HCT116 (cell line): Measurements from ENCODE around the gene CATSPERE. TPM values are rescaled to one million over a fixed set of nuclear protein-coding genes. Genes with fewer than 3 reads are reported as not detected.

ENCODE experiments used
- ATAC-seq: fragments of 200-7000 bp; cut with Tn5 transposase; 2 replicates; pipeline ENCODE4 v1.9.1; 2020; ENCODE audit warnings: mild to moderate bottlenecking, moderate library complexity
- BruUV-seq: library from RNA; stranded (reverse); fragments of 400-500 nt; replicated peaks from 2 replicates; lab custom pipeline; 2021; lab: Mats Ljungman, UMichigan
- CTCF ChIA-PET: fragments of 300-600 bp; sonication (Branson Sonifier 250); formaldehyde crosslinking; loops from one replicate; lab custom pipeline; 2021; ENCODE audit warnings: antibody characterized with exemption; lab: Charles Lee
- POLR2A ChIA-PET: fragments of 300-600, 350-600 bp; sonication (Branson Sonifier 250); formaldehyde crosslinking; loops from one replicate; lab custom pipeline; 2021; ENCODE audit warnings: antibody characterized with exemption; lab: Charles Lee
- RAD21 ChIA-PET, 2 experiments: fragments of 300-600 bp; sonication (Branson Sonifier 250); formaldehyde crosslinking; loops; one replicate each; lab custom pipeline; 2023; ENCODE audit warnings: low total read pairs in 2 of 2; ENCODE audit not compliant: uncharacterized antibody in 2 of 2, unreplicated experiment in 2 of 2, low non-redundant PET in 1 of 2; lab: Charles Lee
- DNase-seq: peaks from one replicate; pipeline ENCODE4 v3.0.0-alpha.2; 2010; ENCODE audit warnings: low read depth, low spot score
- H2AFZ ChIP-seq: fragments of 200-600 bp; shearing (Covaris generic), sonication (generic); 2 replicates; pipeline ENCODE4 v1.6.1; 2017; ENCODE audit warnings: low read depth, mixed run types, mixed read lengths, antibody characterized with exemption, low read length; ENCODE audit not compliant: poor library complexity, severe bottlenecking
- H3K27ac ChIP-seq: 2 replicates; pipeline ENCODE4 v1.5.1; 2012; ENCODE audit warnings: low read depth, low read length
- H3K27me3 ChIP-seq: fragments of 200-600 bp; sonication (generic); 2 replicates; pipeline ENCODE4 v1.6.1; 2016; ENCODE audit warnings: mixed run types, low read length, mixed read lengths; ENCODE audit not compliant: insufficient read depth
- H3K36me3 ChIP-seq, 2 experiments: fragments of 200-500 bp in 1 of 2; fragments of 200-600 bp in 1 of 2; sonication (Bioruptor generic) in 1 of 2; sonication (generic) in 1 of 2; 2 replicates each; pipeline versions ENCODE4 v1.5.1 to v1.6.1; 2014 to 2016; ENCODE audit warnings: low read length in 2 of 2, inconsistent platforms in 1 of 2, mixed read lengths in 1 of 2, mixed run types in 1 of 2; ENCODE audit not compliant: insufficient read depth in 2 of 2, control insufficient read depth in 1 of 2
- H3K4me1 ChIP-seq, 2 experiments: fragments of 200-600 bp in 1 of 2; sonication (generic) in 1 of 2; 2 replicates each; pipeline versions ENCODE4 v1.5.1 to v1.6.1; 2012 to 2017; ENCODE audit warnings: low read length in 2 of 2, inconsistent platforms in 1 of 2, mild to moderate bottlenecking in 1 of 2, mixed read lengths in 1 of 2, mixed run types in 1 of 2, moderate library complexity in 1 of 2; ENCODE audit not compliant: insufficient read depth in 2 of 2, control insufficient read depth in 1 of 2
- H3K4me2 ChIP-seq: fragments of 200-600 bp; sonication (generic); 2 replicates; pipeline ENCODE4 v1.6.1; 2017; ENCODE audit warnings: mixed run types, low read length, mixed read lengths
- H3K4me3 ChIP-seq, 2 experiments: fragments of 200-600 bp in 1 of 2; sonication (generic) in 1 of 2; replicated peaks in 1 of 2; 2 replicates each; pipeline ENCODE4 v1.5.1; 2011 to 2016; ENCODE audit warnings: low read length in 2 of 2, control low read depth in 1 of 2, low read depth in 1 of 2, mild to moderate bottlenecking in 1 of 2, mixed read lengths in 1 of 2, mixed run types in 1 of 2
- H3K79me2 ChIP-seq: fragments of 200-600 bp; sonication (generic); 2 replicates; pipeline ENCODE4 v1.6.1; 2017; ENCODE audit warnings: mild to moderate bottlenecking, mixed run types, low read length, moderate library complexity, mixed read lengths; ENCODE audit not compliant: insufficient read depth
- H3K9ac ChIP-seq: fragments of 200-600 bp; sonication (generic); 2 replicates; pipeline ENCODE4 v1.6.1; 2016; ENCODE audit warnings: low read length, mixed read lengths
- H3K9me2 ChIP-seq: fragments of 200-600 bp; sonication (generic), shearing (Covaris generic); 2 replicates; pipeline ENCODE4 v1.6.1; 2017; ENCODE audit warnings: mixed run types, mild to moderate bottlenecking, moderate library complexity; ENCODE audit not compliant: insufficient read depth
- H3K9me3 ChIP-seq, 2 experiments: fragments of 200-500 bp in 1 of 2; fragments of 200-600 bp in 1 of 2; sonication (Bioruptor generic) in 1 of 2; sonication (generic) in 1 of 2; 2 replicates each; pipeline ENCODE4 v1.6.1; 2014 to 2017; ENCODE audit warnings: low read length in 2 of 2, mixed read lengths in 2 of 2, inconsistent platforms in 1 of 2, low read depth in 1 of 2, mild to moderate bottlenecking in 1 of 2, mixed run types in 1 of 2, moderate library complexity in 1 of 2; ENCODE audit not compliant: control insufficient read depth in 1 of 2, insufficient read depth in 1 of 2
- H4K20me1 ChIP-seq: fragments of 200-600 bp; sonication (generic), shearing (Covaris generic); 2 replicates; pipeline ENCODE4 v1.6.1; 2017; ENCODE audit warnings: mixed run types, mild to moderate bottlenecking, moderate library complexity; ENCODE audit not compliant: insufficient read depth
- CBX3 ChIP-seq: IDR thresholded peaks from 2 replicates; pipeline ENCODE4 v1.6.1; 2012; ENCODE audit warnings: low read depth
- CTCF ChIP-seq, 3 experiments: fragments of 200-600 bp in 1 of 3; sonication (generic) in 1 of 3; IDR thresholded peaks in 2 of 3; conservative IDR thresholded peaks in 1 of 3; 2 replicates each; pipeline ENCODE4 v1.5.1; 2012 to 2017; ENCODE audit warnings: low read depth in 2 of 3, low read length in 2 of 3, antibody characterized with exemption in 1 of 3, borderline replicate concordance in 1 of 3, control low read depth in 1 of 3, mild to moderate bottlenecking in 1 of 3, mixed read lengths in 1 of 3, mixed run types in 1 of 3, moderate library complexity in 1 of 3; ENCODE audit not compliant: insufficient read depth in 1 of 3
- ELF1 ChIP-seq: IDR thresholded peaks from 2 replicates; pipeline ENCODE4 v1.6.1; 2012; ENCODE audit warnings: low read depth, borderline replicate concordance
- POLR2AphosphoS5 ChIP-seq: IDR thresholded peaks from 2 replicates; pipeline ENCODE4 v1.6.1; 2011; ENCODE audit warnings: mild to moderate bottlenecking, low read depth, low read length, moderate library complexity
- SRF ChIP-seq: IDR thresholded peaks from 2 replicates; pipeline ENCODE4 v1.6.1; 2012; ENCODE audit warnings: low read depth
- YY1 ChIP-seq: IDR thresholded peaks from 2 replicates; pipeline ENCODE4 v1.6.1; 2011; ENCODE audit warnings: low read length, low read depth, moderate library complexity, mild to moderate bottlenecking; ENCODE audit not compliant: insufficient replicate concordance; ENCODE audit errors: extremely low read depth
- ZNF274 ChIP-seq: fragments of 200-500 bp; sonication (Bioruptor generic); IDR thresholded peaks from 2 replicates; pipeline ENCODE4 v1.6.1; 2014; ENCODE audit warnings: mild to moderate bottlenecking, low read depth, low read length, inconsistent platforms
- intact Hi-C: fragments of 100-400 bp; cut with micrococcal nuclease; formaldehyde crosslinking; loops from 2 replicates; pipeline ENCODE4 v1.10.0; 2022
- total RNA-seq: library from RNA; stranded (reverse); gene quantifications from one replicate; pipeline ENCODE4 v1.2.1, GENCODE V29; 2021; ENCODE audit not compliant: unreplicated experiment
- TF ChIP-seq, protein P1 (sequence below): IDR thresholded peaks from 2 replicates; pipeline ENCODE4 v1.6.1; 2012; ENCODE audit warnings: low read depth
- TF ChIP-seq, protein P2 (sequence below): IDR thresholded peaks from 2 replicates; pipeline ENCODE4 v1.6.1; 2012

The CATSPERE gene
- total RNA-seq, 1 experiment from 2014 or later = 0.34 TPM

GRCh38 chr1:244435562-244436205 is 25.4 kb upstream of the CATSPERE start (continued):
- TF ChIP-seq CTCF (IDR thresholded peaks at IDR 0.05 in 2 of 3, conservative IDR thresholded peaks at IDR 0.05 in 1 of 3; ENCODE audit: borderline replicate concordance in 1 of 3, insufficient read depth in 1 of 3, low read depth in 2 of 3, low read length in 2 of 3) (no peak), SRF (peak; percentile 70), YY1 (no peak)

DNA sequence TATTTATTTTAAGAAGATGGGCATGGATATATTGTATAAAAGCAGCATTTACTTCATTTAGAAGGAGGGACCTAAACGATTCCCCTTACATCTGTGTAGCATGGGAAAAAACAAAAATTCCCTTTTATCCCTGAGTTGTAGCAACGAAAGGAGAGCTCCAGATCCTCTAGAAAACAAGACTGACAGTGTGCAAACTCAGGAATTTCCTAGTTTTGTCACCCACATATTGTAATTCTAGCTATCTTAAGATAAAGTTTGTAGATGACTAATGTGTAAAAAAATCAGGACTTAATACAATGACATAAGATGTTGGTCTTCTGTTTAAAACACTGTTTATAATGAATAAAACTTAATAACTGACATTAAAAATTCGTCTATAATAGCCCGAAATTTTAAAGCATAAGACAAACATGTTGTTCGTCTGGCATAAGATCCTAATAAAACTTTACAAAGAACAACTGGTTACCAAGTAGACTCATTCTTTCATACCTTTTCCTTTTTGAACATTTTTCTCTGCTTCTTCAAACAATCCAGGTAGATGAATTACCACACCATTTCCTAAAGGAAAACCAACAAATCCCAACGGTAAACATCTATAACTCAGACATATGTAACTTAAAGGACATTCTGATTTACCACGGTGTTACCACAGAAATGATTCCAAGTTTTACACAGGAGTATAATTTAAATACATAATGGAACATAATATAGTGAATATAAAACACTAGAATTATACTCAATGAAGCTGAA is 24.6 kb upstream of the CATSPERE start:
- H3K9me3 ChIP-seq = no peaks in the 10 kb centered on the region
- no peak overlapping the region for H2AFZ ChIP-seq
- DNase-seq (no peak), ATAC-seq (no peak)
- H3K4me3 ChIP-seq = no peak overlapping the region
- H3K79me2 ChIP-seq = peaks cover 51% of the 10 kb centered on the region
- TF ChIP-seq ELF1 (no peak), CTCF (IDR thresholded peaks at IDR 0.05 in 2 of 3, conservative IDR thresholded peaks at IDR 0.05 in 1 of 3; ENCODE audit: borderline replicate concordance in 1 of 3, insufficient read depth in 1 of 3, low read depth in 2 of 3, low read length in 2 of 3) (no peak), CBX3 (no peak), POLR2AphosphoS5 (no peak), ZNF274 (no peak)
- TF ChIP-seq, protein P1, sequence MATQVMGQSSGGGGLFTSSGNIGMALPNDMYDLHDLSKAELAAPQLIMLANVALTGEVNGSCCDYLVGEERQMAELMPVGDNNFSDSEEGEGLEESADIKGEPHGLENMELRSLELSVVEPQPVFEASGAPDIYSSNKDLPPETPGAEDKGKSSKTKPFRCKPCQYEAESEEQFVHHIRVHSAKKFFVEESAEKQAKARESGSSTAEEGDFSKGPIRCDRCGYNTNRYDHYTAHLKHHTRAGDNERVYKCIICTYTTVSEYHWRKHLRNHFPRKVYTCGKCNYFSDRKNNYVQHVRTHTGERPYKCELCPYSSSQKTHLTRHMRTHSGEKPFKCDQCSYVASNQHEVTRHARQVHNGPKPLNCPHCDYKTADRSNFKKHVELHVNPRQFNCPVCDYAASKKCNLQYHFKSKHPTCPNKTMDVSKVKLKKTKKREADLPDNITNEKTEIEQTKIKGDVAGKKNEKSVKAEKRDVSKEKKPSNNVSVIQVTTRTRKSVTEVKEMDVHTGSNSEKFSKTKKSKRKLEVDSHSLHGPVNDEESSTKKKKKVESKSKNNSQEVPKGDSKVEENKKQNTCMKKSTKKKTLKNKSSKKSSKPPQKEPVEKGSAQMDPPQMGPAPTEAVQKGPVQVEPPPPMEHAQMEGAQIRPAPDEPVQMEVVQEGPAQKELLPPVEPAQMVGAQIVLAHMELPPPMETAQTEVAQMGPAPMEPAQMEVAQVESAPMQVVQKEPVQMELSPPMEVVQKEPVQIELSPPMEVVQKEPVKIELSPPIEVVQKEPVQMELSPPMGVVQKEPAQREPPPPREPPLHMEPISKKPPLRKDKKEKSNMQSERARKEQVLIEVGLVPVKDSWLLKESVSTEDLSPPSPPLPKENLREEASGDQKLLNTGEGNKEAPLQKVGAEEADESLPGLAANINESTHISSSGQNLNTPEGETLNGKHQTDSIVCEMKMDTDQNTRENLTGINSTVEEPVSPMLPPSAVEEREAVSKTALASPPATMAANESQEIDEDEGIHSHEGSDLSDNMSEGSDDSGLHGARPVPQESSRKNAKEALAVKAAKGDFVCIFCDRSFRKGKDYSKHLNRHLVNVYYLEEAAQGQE = no peak
- TF ChIP-seq, protein P2, sequence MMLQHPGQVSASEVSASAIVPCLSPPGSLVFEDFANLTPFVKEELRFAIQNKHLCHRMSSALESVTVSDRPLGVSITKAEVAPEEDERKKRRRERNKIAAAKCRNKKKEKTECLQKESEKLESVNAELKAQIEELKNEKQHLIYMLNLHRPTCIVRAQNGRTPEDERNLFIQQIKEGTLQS = no peak
- H3K4me2 ChIP-seq = peak overlapping the region; percentile 24
- H3K4me1 ChIP-seq = peaks cover 32 to 43% of the 10 kb centered on the region in 2 experiments
- POLR2A ChIA-PET = no interaction called here
- no TSS peak for BruUV-seq
- no peaks in the 10 kb centered on the region for H3K27me3 ChIP-seq
- intact Hi-C loops = no loop called here
- no peaks in the 10 kb centered on the region for H3K9me2 ChIP-seq
- peaks cover 3 to 9% of the 10 kb centered on the region in 2 experiments; a peak in 3 of 4 replicates for H3K36me3 ChIP-seq
- peak overlapping the region; percentile 48; the same call in 1 of the 2 replicates for H3K27ac ChIP-seq
- RAD21 ChIA-PET = no interaction called here
- CTCF ChIA-PET = no interaction called here
- peak overlapping the region; percentile 7; the same call in 1 of the 2 replicates for H3K9ac ChIP-seq
- no peaks in the 10 kb centered on the region for H4K20me1 ChIP-seq
